IPS DF 19.7 (cell line): ENCODE results near the gene KRTAP23-1.

Experiments used
- DNase-seq: peaks from one replicate; pipeline ENCODE4 v3.0.0-alpha.2; 2013; ENCODE audit warnings: low read depth, low spot score

Gene KRTAP23-1

GRCh38 chr21:30306884-30307283 is 41.5 kb downstream of the KRTAP23-1 start:
- DNase-seq, result no peak

- no peak for DNase-seq
Observed at GRCh38 chr21:30305136-30305535, 43.3 kb downstream of the KRTAP23-1 start.
